HFFc6 (cell line): Measurements from ENCODE around the gene CTSE. TPM values are rescaled to one million over a fixed set of nuclear protein-coding genes. Genes with fewer than 3 reads are reported as not detected.
A peak's percentile ranks its signal among the peaks of the same experiment; 100 is the strongest.

ENCODE experiments used
- DNase-seq: peaks from one replicate; pipeline ENCODE4 v3.0.0-alpha.2; 2018
- H3K27ac Mint-ChIP-seq: 2 replicates; pipeline ENCODE4 v1.8.0; 2020; ENCODE audit warnings: mild to moderate bottlenecking, mixed read lengths
- H3K27me3 Mint-ChIP-seq: 2 replicates; pipeline ENCODE4 v1.8.0; 2021; ENCODE audit warnings: mild to moderate bottlenecking, moderate library complexity, mixed read lengths; ENCODE audit not compliant: insufficient read depth
- H3K36me3 Mint-ChIP-seq: 2 replicates; pipeline ENCODE4 v1.8.0; 2021; ENCODE audit warnings: low read depth, mixed read lengths
- H3K4me1 Mint-ChIP-seq: 2 replicates; pipeline ENCODE4 v1.8.0; 2020; ENCODE audit warnings: low read depth, mixed read lengths
- H3K4me3 Mint-ChIP-seq: 2 replicates; pipeline ENCODE4 v1.8.0; 2020; ENCODE audit warnings: mild to moderate bottlenecking, moderate library complexity, mixed read lengths
- H3K9me3 Mint-ChIP-seq: 2 replicates; pipeline ENCODE4 v1.8.0; 2020; ENCODE audit warnings: mild to moderate bottlenecking, mixed read lengths
- total RNA-seq, 6 experiments: library from RNA; stranded (reverse); fragmentation: NEBNext Ultra II Directional; extraction: Animal tissue kit (Norgen Biotek cat#: 25700); gene quantifications; 2 replicates in 1 of 6; 3 replicates in 5 of 6; pipeline ENCODE4 v1.2.3, GENCODE V29; 2021
- TF ChIP-seq, protein P1 (sequence below): fragments of 200-600 bp; sonication (generic); IDR thresholded peaks from 2 replicates; pipeline ENCODE4 v1.5.0; 2021; ENCODE audit warnings: antibody characterized with exemption, mild to moderate bottlenecking

The CTSE gene
- total RNA-seq, 6 experiments from 2014 or later: not detected

DNA sequence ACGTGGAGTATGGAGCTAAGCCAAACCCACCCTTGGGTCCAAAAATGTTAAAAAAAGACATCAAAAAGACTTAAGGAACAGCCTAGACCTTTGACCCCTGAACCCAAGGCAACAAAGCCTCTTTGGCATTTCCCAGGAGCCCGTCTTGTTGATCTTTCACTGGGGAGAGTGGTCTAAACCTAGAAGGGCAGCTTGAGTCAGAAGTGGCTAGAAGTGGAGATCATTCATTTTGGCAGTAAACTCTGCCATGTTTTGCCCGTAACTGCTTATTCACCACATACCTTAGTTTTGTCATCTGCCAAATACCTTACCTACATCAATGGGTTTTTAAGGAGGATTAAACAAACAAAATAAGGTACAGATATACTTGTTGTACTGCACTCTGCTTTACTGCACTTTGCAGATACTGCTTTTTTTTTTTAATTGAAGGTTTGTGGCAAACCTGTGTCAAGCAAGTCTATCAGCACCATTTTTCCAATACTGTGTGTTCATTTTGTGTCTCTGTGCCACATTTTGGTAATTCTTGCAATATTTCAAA lies 1.7 kb upstream of the CTSE start:
- Mint-ChIP-seq H3K4me1 (peaks cover 12% of the 10 kb centered on the region), H3K9me3 (no peaks in the 10 kb centered on the region), H3K27me3 (peaks cover 22% of the 10 kb centered on the region), H3K36me3 (no peaks in the 10 kb centered on the region), H3K4me3 (no peak overlapping the region), H3K27ac (no peak overlapping the region)
- TF ChIP-seq, protein P1, sequence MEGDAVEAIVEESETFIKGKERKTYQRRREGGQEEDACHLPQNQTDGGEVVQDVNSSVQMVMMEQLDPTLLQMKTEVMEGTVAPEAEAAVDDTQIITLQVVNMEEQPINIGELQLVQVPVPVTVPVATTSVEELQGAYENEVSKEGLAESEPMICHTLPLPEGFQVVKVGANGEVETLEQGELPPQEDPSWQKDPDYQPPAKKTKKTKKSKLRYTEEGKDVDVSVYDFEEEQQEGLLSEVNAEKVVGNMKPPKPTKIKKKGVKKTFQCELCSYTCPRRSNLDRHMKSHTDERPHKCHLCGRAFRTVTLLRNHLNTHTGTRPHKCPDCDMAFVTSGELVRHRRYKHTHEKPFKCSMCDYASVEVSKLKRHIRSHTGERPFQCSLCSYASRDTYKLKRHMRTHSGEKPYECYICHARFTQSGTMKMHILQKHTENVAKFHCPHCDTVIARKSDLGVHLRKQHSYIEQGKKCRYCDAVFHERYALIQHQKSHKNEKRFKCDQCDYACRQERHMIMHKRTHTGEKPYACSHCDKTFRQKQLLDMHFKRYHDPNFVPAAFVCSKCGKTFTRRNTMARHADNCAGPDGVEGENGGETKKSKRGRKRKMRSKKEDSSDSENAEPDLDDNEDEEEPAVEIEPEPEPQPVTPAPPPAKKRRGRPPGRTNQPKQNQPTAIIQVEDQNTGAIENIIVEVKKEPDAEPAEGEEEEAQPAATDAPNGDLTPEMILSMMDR: no peak
- DNase-seq: no peak

DNA sequence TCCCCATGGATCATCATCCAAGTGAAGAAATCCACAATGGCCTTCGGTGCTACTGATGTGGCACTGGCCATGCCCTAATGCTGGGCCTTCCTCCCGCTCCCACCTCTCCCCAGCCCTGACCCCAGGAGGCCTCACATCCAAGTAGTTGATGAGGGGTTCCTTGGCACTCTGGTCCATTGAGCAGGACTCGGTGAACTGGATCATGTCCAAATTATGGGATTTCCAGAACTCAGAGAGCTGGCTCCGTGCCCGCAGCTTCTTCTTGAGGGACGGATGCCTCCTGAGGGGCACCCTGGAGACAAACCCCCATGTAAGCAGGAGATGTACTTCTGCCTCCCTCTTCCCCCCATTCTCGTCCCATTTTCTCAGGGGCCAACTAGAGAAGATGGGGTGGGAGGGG lies 929 bp downstream of the CTSE start:
- Mint-ChIP-seq H3K27me3 (peaks cover 18% of the 10 kb centered on the region), H3K4me3 (no peak overlapping the region), H3K9me3 (no peaks in the 10 kb centered on the region), H3K36me3 (no peaks in the 10 kb centered on the region), H3K27ac (no peak overlapping the region), H3K4me1 (peaks cover 12% of the 10 kb centered on the region)
- TF ChIP-seq, protein P1: no peak
- no peak for DNase-seq

DNA sequence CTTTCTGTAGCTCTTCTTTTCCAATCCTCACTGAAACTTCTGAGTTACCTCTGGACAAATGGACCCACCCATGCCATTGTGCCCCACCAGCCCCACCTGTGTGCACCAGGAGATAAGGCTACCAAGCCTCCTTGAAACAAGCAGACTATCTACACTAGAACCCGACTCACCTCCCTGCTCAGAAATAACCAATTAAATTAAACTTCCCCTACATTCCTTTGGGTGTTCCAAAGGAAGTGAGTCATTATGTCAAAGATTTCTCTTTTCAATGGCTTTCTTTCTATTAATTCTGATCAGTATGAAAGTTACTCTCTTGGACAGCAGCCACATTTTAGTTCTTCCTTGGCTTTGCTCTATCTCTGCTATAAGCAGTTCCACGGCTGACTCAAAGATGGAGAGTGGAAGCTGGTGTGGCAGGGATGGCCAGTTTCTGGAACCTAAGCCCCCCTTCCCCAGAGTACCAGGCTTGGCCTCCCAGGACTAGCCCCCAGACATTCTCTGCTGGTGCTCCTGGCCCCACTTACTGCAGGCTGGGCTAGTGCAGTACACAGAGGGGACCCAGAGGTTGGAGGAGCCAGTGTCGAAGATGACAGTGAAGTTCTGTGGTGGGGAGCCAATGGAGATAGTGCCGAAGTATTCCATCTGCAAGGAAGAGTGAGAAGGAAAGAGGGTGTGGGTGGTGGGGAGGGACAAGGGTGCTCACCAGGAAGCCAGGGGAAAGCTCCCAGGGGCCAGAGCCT lies 1.9 kb downstream of the CTSE start:
- Mint-ChIP-seq H3K27ac (no peak overlapping the region), H3K27me3 (peaks cover 17% of the 10 kb centered on the region), H3K4me3 (no peak overlapping the region), H3K4me1 (peaks cover 12% of the 10 kb centered on the region), H3K9me3 (no peaks in the 10 kb centered on the region), H3K36me3 (no peaks in the 10 kb centered on the region)
- DNase-seq: peak; percentile 32
- TF ChIP-seq, protein P1: no peak

DNA sequence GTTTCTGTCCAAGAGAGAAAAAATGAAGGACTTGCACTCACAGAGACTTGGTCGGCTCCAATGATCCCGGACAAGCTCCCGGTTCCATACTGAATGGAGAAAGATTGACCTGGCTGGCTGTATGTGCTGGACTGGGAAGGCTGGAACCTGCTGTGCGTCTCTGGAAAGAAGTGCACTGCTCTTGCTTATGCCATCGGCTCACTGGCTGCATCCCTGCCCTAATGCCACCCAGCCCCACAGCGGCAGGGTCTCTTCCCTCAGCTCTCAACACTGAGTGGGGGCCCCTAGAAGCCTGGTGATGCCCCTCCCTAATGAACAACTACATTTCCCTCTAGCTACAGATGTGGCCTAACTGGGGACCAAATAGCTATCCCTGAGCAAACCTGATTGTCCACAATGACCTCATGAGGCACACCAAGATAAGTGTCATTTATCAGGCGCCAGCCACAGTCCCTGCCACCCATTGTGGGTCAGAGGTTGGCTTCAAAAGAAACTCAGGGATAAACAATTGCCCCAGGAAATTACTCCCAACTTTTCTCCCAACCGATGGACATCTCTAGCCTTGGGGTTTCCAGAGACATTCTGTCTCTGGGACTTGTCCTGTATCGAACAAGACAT lies 2.6 kb downstream of the CTSE start:
- Mint-ChIP-seq H3K36me3 (no peaks in the 10 kb centered on the region), H3K4me1 (peaks cover 12% of the 10 kb centered on the region), H3K4me3 (no peak overlapping the region), H3K27ac (no peak overlapping the region), H3K27me3 (peaks cover 23% of the 10 kb centered on the region), H3K9me3 (no peaks in the 10 kb centered on the region)
- no peak for DNase-seq
- TF ChIP-seq, protein P1: no peak

DNA sequence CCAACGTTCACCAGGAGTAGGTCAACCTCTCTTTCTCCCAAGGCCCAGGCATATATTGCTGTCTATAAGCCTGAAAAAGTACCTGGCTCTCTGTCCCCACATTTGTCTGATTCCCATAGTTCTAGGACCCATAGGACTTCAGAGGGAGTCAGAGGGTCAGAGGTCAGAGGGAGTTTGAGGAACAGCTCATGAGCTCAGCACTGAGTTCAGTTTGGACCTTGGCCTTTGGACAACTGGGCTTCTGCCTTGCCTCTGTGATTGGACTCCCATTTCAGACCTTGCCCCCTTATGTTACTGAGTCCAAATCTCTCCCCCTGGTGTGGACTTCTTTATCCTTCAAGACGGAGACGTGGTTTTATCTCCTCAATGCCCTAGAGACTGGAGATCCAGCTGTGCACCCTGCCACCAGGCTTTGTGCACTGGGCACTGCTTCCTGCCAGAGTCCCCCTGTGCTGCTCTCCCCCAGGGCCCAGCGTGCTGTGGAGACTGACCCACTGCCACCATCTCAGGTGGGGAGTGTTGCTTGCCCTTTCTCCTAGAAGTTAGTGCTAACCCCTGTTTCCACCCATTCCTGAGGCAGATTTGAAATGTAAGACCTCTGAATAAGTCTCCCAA lies 3.2 kb downstream of the CTSE start:
- TF ChIP-seq, protein P1: no peak
- Mint-ChIP-seq H3K36me3 (no peaks in the 10 kb centered on the region), H3K4me1 (peaks cover 12% of the 10 kb centered on the region), H3K27me3 (peaks cover 23% of the 10 kb centered on the region), H3K4me3 (no peak overlapping the region), H3K9me3 (no peaks in the 10 kb centered on the region), H3K27ac (no peak overlapping the region)
- DNase-seq: no peak
